ENCODE measurements around the gene ZNF609. TPM values are rescaled to one million over a fixed set of nuclear protein-coding genes. Genes with fewer than 3 reads are reported as not detected.

Gene ZNF609
- total and polyA plus RNA-seq, 2 of the 13 experiments (the other 11 are each of a cell fraction or from before 2014, with no cell fraction given): 8.9 to 9.9 TPM

- ChIA-PET CTCF (ENCODE audit: low intra/inter-chr PET ratio, low total read pairs) (no interaction called here), POLR2A (no interaction called here)
- H3K9me3 ChIP-seq (ENCODE audit: low read length): no peaks in the 10 kb centered on the region
- H3K4me3 ChIP-seq (replicated peaks in 1 of 3; ENCODE audit: insufficient read depth in 1 of 3, low read depth in 2 of 3, low read length in 3 of 3): no peak overlapping the region
- intact Hi-C loops (cut with micrococcal nuclease; ENCODE audit: unreplicated experiment): no loop called here
- no peak overlapping the region for H3K9ac ChIP-seq (ENCODE audit: insufficient read depth, low read depth, low read length)
- H3K4me1 ChIP-seq (ENCODE audit: insufficient read depth, low read length): no peaks in the 10 kb centered on the region
- FAIRE-seq: no peak
- WGBS (ENCODE audit: low lambda C conversion rate): 96% methylated on average over 14 of the region's 14 CpGs
- no peaks in the 10 kb centered on the region for H3K27me3 ChIP-seq (ENCODE audit: control insufficient read depth in 1 of 2, insufficient read depth in 2 of 2, low read length in 2 of 2)
- DNase-seq (ENCODE audit: low spot score): no peak
- H3K27ac ChIP-seq (ENCODE audit: extremely low read length, insufficient read depth, low read length): no peak overlapping the region
- no peaks in the 10 kb centered on the region for H4K20me1 ChIP-seq (ENCODE audit: insufficient read depth, low read length)
- no TSS peak for BruUV-seq (replicated peaks)
- no peak overlapping the region for H2AFZ ChIP-seq (ENCODE audit: low read length)
- H3K36me3 ChIP-seq (replicated peaks in 1 of 2; ENCODE audit: control insufficient read depth in 1 of 2, insufficient read depth in 2 of 2, low read length in 2 of 2): peaks cover 30 to 88% of the 10 kb centered on the region in 2 experiments
- H3K4me2 ChIP-seq (ENCODE audit: low read depth, low read length): no peak overlapping the region
- no peaks in the 10 kb centered on the region for H3K79me2 ChIP-seq (ENCODE audit: insufficient read depth, low read length)
- no peak for ATAC-seq
- in situ Hi-C loops (cut with HindIII; ENCODE audit: extremely low pct_ligation_motif_present, low pct_unique_long_range_greater_than_20kb): loop anchor here (25.0 kb wide), 1 partner anchor 466 kb away; no protein-coding TSS in a partner anchor
- no peak for TF ChIP-seq ZNF609 (CRISPR knock-in tag; IDR thresholded peaks at IDR 0.05; ENCODE audit: borderline replicate concordance)
- no peak for TF ChIP-seq E2F5 (CRISPR knock-in tag; conservative IDR thresholded peaks at IDR 0.05)
- no peak for TF ChIP-seq SP4 (CRISPR knock-in tag; IDR thresholded peaks at IDR 0.05)
- TF ChIP-seq ZNF136 (CRISPR knock-in tag; IDR thresholded peaks at IDR 0.05; ENCODE audit: low read depth): no peak
- TF ChIP-seq DNMT1 (CRISPR knock-in tag; IDR thresholded peaks at IDR 0.05): no peak
- TF ChIP-seq WIZ (CRISPR knock-in tag; IDR thresholded peaks at IDR 0.05): no peak
- TF ChIP-seq ZNF703 (CRISPR knock-in tag; IDR thresholded peaks at IDR 0.05; ENCODE audit: borderline replicate concordance): no peak
- no peak for TF ChIP-seq JUNB (CRISPR knock-in tag; IDR thresholded peaks at IDR 0.05; ENCODE audit: borderline replicate concordance)
- no peak for TF ChIP-seq ERF (CRISPR knock-in tag; IDR thresholded peaks at IDR 0.05)
- TF ChIP-seq ZNF678 (CRISPR knock-in tag; IDR thresholded peaks at IDR 0.05): no peak
- no peak for TF ChIP-seq NCOR1 (IDR thresholded peaks at IDR 0.05; ENCODE audit: borderline replicate concordance, low read length)
- no peak for TF ChIP-seq BRD4 (CRISPR knock-in tag; IDR thresholded peaks at IDR 0.05)
- TF ChIP-seq NR2F1 (CRISPR knock-in tag; IDR thresholded peaks at IDR 0.05): no peak
- TF ChIP-seq, protein P1, sequence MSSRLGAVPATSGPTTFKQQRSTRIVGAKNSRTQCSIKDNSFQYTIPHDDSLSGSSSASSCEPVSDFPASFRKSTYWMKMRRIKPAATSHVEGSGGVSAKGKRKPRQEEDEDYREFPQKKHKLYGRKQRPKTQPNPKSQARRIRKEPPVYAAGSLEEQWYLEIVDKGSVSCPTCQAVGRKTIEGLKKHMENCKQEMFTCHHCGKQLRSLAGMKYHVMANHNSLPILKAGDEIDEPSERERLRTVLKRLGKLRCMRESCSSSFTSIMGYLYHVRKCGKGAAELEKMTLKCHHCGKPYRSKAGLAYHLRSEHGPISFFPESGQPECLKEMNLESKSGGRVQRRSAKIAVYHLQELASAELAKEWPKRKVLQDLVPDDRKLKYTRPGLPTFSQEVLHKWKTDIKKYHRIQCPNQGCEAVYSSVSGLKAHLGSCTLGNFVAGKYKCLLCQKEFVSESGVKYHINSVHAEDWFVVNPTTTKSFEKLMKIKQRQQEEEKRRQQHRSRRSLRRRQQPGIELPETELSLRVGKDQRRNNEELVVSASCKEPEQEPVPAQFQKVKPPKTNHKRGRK (CRISPR knock-in tag; IDR thresholded peaks at IDR 0.05): no peak
- TF ChIP-seq, protein P2, sequence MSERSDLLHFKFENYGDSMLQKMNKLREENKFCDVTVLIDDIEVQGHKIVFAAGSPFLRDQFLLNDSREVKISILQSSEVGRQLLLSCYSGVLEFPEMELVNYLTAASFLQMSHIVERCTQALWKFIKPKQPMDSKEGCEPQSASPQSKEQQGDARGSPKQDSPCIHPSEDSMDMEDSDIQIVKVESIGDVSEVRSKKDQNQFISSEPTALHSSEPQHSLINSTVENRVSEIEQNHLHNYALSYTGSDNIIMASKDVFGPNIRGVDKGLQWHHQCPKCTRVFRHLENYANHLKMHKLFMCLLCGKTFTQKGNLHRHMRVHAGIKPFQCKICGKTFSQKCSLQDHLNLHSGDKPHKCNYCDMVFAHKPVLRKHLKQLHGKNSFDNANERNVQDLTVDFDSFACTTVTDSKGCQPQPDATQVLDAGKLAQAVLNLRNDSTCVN (CRISPR knock-in tag; IDR thresholded peaks at IDR 0.05; ENCODE audit: borderline replicate concordance): no peak
- TF ChIP-seq FIP1L1 (IDR thresholded peaks at IDR 0.05; ENCODE audit: borderline replicate concordance, insufficient read depth, low read depth, low read length): no peak
Measured at GRCh38 chr15:64678126-64678819, 217.9 kb downstream of the ZNF609 start.
